ENCODE results near the gene NSUN4.

- TF ChIP-seq POLR2A (IDR thresholded peaks at IDR 0.05; ENCODE audit: low read depth, low read length) = no peak
- no peak for TF ChIP-seq POLR2AphosphoS5 (IDR thresholded peaks at IDR 0.05; ENCODE audit: low read depth, low read length)
Observed at GRCh38 chr1:46342677-46343350, 2.2 kb downstream of the NSUN4 start.
